Transverse colon (tissue), 4 donors: ENCODE data around the gene RALGDS. TPM values are rescaled to one million over a fixed set of nuclear protein-coding genes. Genes with fewer than 3 reads are reported as not detected.

Experiments
- DNase-seq: peaks from one replicate; pipeline ENCODE4 v3.0.0-alpha.2; 2019
- H3K27ac ChIP-seq, 4 donors: fragments of 200-600 bp; sonication (generic); 2 replicates each; pipeline ENCODE4 v1.5.1; 2016 to 2018; ENCODE audit warnings: inconsistent platforms in 4 of 4
- H3K27me3 ChIP-seq: fragments of 200-600 bp; sonication (generic); 2 replicates; pipeline ENCODE4 v1.5.1; 2017; ENCODE audit warnings: inconsistent platforms
- H3K36me3 ChIP-seq, 4 donors: fragments of 200-600 bp; sonication (generic); 2 replicates each; pipeline ENCODE4 v1.5.1; 2017 to 2019; ENCODE audit warnings: inconsistent platforms in 4 of 4
- H3K4me1 ChIP-seq, 4 donors: fragments of 200-600 bp; sonication (generic); 2 replicates each; pipeline ENCODE4 v1.5.1; 2017 to 2020; ENCODE audit warnings: inconsistent platforms in 4 of 4
- H3K4me3 ChIP-seq, 4 donors: fragments of 200-600 bp; sonication (generic); 1 replicate in 1 of 4; 2 replicates in 3 of 4; pipeline versions ENCODE4 v1.5.1 to v1.6.1; 2017 to 2019; ENCODE audit warnings: inconsistent platforms in 4 of 4
- H3K9me3 ChIP-seq, 2 donors: fragments of 200-600 bp; sonication (generic); 2 replicates each; pipeline ENCODE4 v1.5.1; 2017 to 2019; ENCODE audit warnings: inconsistent platforms in 2 of 2
- CTCF ChIP-seq, 5 experiments: fragments of 200-600 bp in 3 of 5; fragments of 450-650 bp in 2 of 5; sonication (generic) in 3 of 5; IDR thresholded peaks; 1 replicate in 2 of 5; 2 replicates in 3 of 5; pipeline ENCODE4 v1.5.1; 2016 to 2017; ENCODE audit warnings: antibody characterized with exemption in 5 of 5, inconsistent platforms in 3 of 5, mild to moderate bottlenecking in 2 of 5, moderate library complexity in 1 of 5
- EP300 ChIP-seq: sonication (generic); formaldehyde crosslinking; IDR thresholded peaks from one replicate; pipeline ENCODE4 v1.6.1; 2017; ENCODE audit warnings: antibody characterized with exemption, low read depth
- POLR2A ChIP-seq: fragments of 450-650 bp; IDR thresholded peaks from one replicate; pipeline ENCODE4 v1.6.1; 2016; ENCODE audit warnings: antibody characterized with exemption, mild to moderate bottlenecking, moderate library complexity
- POLR2AphosphoS5 ChIP-seq, 3 donors: sonication (generic); formaldehyde crosslinking; IDR thresholded peaks; one replicate each; pipeline ENCODE4 v1.6.1; 2016; ENCODE audit warnings: antibody characterized with exemption in 3 of 3
- WGBS, 2 donors: methylation state at CpG; one replicate each; pipeline ENCODE4 v1.1.5; 2018; ENCODE audit warnings: low coverage in 1 of 2; 5-methylcytosine and 5-hydroxymethylcytosine counted together
- in situ Hi-C, 4 donors: fragments of 200-750 bp; cut with MboI; loops; one replicate each; pipeline versions ENCODE4 v1.15.0 to v1.15.1; 2017; ENCODE audit warnings: low sequenced_read_pairs in 3 of 4, low pct_ligation_motif_present in 1 of 4, low pct_unique_long_range_greater_than_20kb in 1 of 4
- intact Hi-C: fragments of 100-400 bp; cut with DNase I; formaldehyde crosslinking; loops from one replicate; pipeline ENCODE4 v1.15.1; 2023; ENCODE audit warnings: low total_unique reads
- total RNA-seq, 4 donors: library from RNA; depleted of rRNA; stranded (reverse); fragments of >200 nt; gene quantifications; one replicate each; pipeline ENCODE4 v1.1.0, GENCODE V29; 2016

The RALGDS gene
- total RNA-seq, 4 donors from 2014 or later, result 50.5 to 233 (median 58.2) TPM

- DNase-seq, result no peak
- 96% methylated on average over 32 of the region's 32 CpGs; no CpG with 5 or more reads in 1 of the 2 donors for WGBS, 2 donors
These were observed 19.5 kb downstream of the RALGDS start for GRCh38 chr9:133101356-133102189.

GRCh38 chr9:133100506-133101355 lies 20.3 kb downstream of the RALGDS start:
- 88% methylated on average over 13 of the region's 13 CpGs; no CpG with 5 or more reads in 1 of the 2 donors for WGBS, 2 donors
- H3K27ac ChIP-seq, result no peak overlapping the region
- H3K4me3 ChIP-seq, result no peak overlapping the region
- H3K9me3 ChIP-seq, result peaks cover 0 to 8% of the 10 kb centered on the region in 2 donors
- TF ChIP-seq EP300 (no peak), POLR2A (no peak), CTCF (IDR thresholded peaks at IDR 0.05) (no peak), POLR2AphosphoS5 (IDR thresholded peaks at IDR 0.05) (no peak)
- intact Hi-C loops, result no loop called here
- in situ Hi-C loops, result loop anchor here in 2 of 4 donors (5.0 kb wide), 1 partner anchor 47 kb away; no protein-coding TSS in a partner anchor
- H3K27me3 ChIP-seq, result no peaks in the 10 kb centered on the region
- H3K36me3 ChIP-seq, result peaks cover 0 to 77% (median 27%) of the 10 kb centered on the region in 4 donors
- no peak for DNase-seq
- peaks cover 0 to 7% (median 0%) of the 10 kb centered on the region in 4 donors for H3K4me1 ChIP-seq

More at GRCh38 chr9:133101356-133102189, 19.5 kb downstream of the RALGDS start:
- H3K27me3 ChIP-seq, result no peaks in the 10 kb centered on the region
- TF ChIP-seq POLR2AphosphoS5 (IDR thresholded peaks at IDR 0.05), result no peak
- TF ChIP-seq EP300, result no peak
- TF ChIP-seq POLR2A, result no peak
- no peak for TF ChIP-seq CTCF (IDR thresholded peaks at IDR 0.05)
- no peak overlapping the region for H3K4me3 ChIP-seq
- H3K4me1 ChIP-seq, result peaks cover 0 to 7% (median 0%) of the 10 kb centered on the region in 4 donors
- intact Hi-C loops (no loop called here), in situ Hi-C loops (loop anchor here in 2 of 4 donors (5.0 kb wide), 1 partner anchor 46 kb away; no protein-coding TSS in a partner anchor)
- peaks cover 0 to 80% (median 30%) of the 10 kb centered on the region in 4 donors for H3K36me3 ChIP-seq
- peaks cover 0 to 2% of the 10 kb centered on the region in 2 donors for H3K9me3 ChIP-seq
- H3K27ac ChIP-seq, result no peak overlapping the region

GRCh38 chr9:133099726-133100505 lies 21.1 kb downstream of the RALGDS start:
- Histone ChIP-seq H3K36me3 (peaks cover 0 to 71% (median 27%) of the 10 kb centered on the region in 4 donors), H3K9me3 (peaks cover 0 to 8% of the 10 kb centered on the region in 2 donors), H3K4me1 (peaks cover 0 to 7% (median 0%) of the 10 kb centered on the region in 4 donors), H3K27me3 (no peaks in the 10 kb centered on the region), H3K4me3 (no peak overlapping the region), H3K27ac (no peak overlapping the region)
- DNase-seq, result no peak
- in situ Hi-C loops, result loop anchor here in 2 of 4 donors (5.0 kb wide), 1 partner anchor 47 kb away; no protein-coding TSS in a partner anchor
- TF ChIP-seq POLR2A, result no peak
- TF ChIP-seq CTCF (IDR thresholded peaks at IDR 0.05), result no peak
- no peak for TF ChIP-seq EP300
- TF ChIP-seq POLR2AphosphoS5 (IDR thresholded peaks at IDR 0.05), result no peak
- intact Hi-C loops, result no loop called here
- 94% methylated on average over 12 of the region's 12 CpGs; no CpG with 5 or more reads in 1 of the 2 donors for WGBS, 2 donors
